Endothelial cell of umbilical vein (primary cell): ENCODE results near the gene CD226.
"Not testable (repeated sequence)": the region's sequence is repeated elsewhere in the genome, so short reads cannot be mapped to it uniquely, and the experiment has no call there.

ENCODE experiments used
- EZH2 ChIP-seq: IDR thresholded peaks from 2 replicates; pipeline ENCODE4 v1.6.1; 2012; ENCODE audit warnings: borderline replicate concordance, low read depth, mild to moderate bottlenecking, moderate library complexity, low read length, inconsistent platforms; ENCODE audit not compliant: severe bottlenecking
- POLR2A ChIP-seq: IDR thresholded peaks from 2 replicates; pipeline ENCODE4 v1.6.1; 2012; ENCODE audit warnings: low read depth, mild to moderate bottlenecking, control low read depth, low read length
- TF ChIP-seq, protein P1 (sequence below), 2 donors: IDR thresholded peaks; 1 replicate in 1 of 2; 2 replicates in 1 of 2; pipeline ENCODE4 v1.5.1; 2011; ENCODE audit warnings: low read length in 2 of 2, mild to moderate bottlenecking in 2 of 2, moderate library complexity in 2 of 2, control low read depth in 1 of 2, inconsistent platforms in 1 of 2, low read depth in 1 of 2; ENCODE audit not compliant: insufficient read depth in 1 of 2; ENCODE audit errors: extremely low read depth in 1 of 2

DNA sequence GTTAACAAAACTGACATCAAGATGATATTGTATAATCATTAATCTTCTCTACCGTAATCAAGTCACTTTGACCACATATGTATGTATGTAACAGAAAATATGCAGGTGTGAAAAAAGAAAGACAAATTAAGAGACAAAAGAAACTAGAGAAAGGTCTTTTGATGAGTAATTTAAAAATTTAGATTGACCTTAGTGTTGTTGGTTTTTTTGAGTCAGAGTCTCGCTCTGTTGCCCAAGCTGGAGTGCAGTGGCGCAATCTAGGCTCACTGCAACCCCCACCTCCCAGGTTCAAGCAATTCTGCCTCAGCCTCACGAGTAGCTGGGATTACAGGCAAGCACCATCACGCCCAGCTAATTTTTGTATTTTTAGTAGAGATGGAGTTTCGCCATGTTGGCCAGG, 82.9 kb downstream of the CD226 start:
- TF ChIP-seq, protein P1, sequence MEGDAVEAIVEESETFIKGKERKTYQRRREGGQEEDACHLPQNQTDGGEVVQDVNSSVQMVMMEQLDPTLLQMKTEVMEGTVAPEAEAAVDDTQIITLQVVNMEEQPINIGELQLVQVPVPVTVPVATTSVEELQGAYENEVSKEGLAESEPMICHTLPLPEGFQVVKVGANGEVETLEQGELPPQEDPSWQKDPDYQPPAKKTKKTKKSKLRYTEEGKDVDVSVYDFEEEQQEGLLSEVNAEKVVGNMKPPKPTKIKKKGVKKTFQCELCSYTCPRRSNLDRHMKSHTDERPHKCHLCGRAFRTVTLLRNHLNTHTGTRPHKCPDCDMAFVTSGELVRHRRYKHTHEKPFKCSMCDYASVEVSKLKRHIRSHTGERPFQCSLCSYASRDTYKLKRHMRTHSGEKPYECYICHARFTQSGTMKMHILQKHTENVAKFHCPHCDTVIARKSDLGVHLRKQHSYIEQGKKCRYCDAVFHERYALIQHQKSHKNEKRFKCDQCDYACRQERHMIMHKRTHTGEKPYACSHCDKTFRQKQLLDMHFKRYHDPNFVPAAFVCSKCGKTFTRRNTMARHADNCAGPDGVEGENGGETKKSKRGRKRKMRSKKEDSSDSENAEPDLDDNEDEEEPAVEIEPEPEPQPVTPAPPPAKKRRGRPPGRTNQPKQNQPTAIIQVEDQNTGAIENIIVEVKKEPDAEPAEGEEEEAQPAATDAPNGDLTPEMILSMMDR (IDR thresholded peaks at IDR 0.05; ENCODE audit: extremely low read depth in 1 of 2, insufficient read depth in 1 of 2, low read depth in 1 of 2, low read length in 2 of 2): not testable (repeated sequence)
- not testable (repeated sequence) for TF ChIP-seq POLR2A, EZH2
